B cell (primary cell): Measurements from ENCODE around the gene TBX3.

ENCODE experiments used
- EZH2 ChIP-seq: IDR thresholded peaks from 2 replicates; pipeline ENCODE4 v1.6.1; 2012; ENCODE audit warnings: borderline replicate concordance, low read depth, mild to moderate bottlenecking, moderate library complexity, low read length; ENCODE audit not compliant: insufficient read depth, poor library complexity, severe bottlenecking
- TF ChIP-seq, protein P1 (sequence below): fragments of 200-600 bp; IDR thresholded peaks from one replicate; pipeline ENCODE4 v1.8.0; 2022; ENCODE audit warnings: antibody characterized with exemption, mild to moderate bottlenecking

DNA sequence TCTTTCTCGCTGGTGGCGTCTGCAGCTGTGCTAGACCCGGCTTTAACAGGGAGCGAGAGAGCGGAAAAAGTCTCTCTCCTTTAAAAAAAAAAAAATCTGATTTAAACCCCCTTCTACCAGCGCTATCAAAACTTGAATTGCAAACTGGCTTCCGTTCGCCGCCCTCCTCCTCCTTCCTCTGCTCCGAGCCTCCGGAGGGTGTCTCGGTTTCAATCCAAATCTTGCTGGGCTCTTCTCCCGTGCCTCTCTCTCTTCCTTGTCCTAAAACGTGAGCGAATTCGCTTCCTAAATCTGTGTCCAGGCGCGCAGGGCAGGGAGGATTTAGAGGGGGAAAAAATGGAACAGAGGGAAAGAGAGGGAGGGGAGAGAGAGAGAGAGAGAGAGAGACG lies 272 bp downstream of the TBX3 start:
- TF ChIP-seq, protein P1, sequence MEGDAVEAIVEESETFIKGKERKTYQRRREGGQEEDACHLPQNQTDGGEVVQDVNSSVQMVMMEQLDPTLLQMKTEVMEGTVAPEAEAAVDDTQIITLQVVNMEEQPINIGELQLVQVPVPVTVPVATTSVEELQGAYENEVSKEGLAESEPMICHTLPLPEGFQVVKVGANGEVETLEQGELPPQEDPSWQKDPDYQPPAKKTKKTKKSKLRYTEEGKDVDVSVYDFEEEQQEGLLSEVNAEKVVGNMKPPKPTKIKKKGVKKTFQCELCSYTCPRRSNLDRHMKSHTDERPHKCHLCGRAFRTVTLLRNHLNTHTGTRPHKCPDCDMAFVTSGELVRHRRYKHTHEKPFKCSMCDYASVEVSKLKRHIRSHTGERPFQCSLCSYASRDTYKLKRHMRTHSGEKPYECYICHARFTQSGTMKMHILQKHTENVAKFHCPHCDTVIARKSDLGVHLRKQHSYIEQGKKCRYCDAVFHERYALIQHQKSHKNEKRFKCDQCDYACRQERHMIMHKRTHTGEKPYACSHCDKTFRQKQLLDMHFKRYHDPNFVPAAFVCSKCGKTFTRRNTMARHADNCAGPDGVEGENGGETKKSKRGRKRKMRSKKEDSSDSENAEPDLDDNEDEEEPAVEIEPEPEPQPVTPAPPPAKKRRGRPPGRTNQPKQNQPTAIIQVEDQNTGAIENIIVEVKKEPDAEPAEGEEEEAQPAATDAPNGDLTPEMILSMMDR, result no peak
- no peak for TF ChIP-seq EZH2
